Mesendoderm (in vitro differentiated cells): ENCODE measurements around the gene PDXDC1.
"Not testable (repeated sequence)": the region's sequence is repeated elsewhere in the genome, so short reads cannot be mapped to it uniquely, and the experiment has no call there.

Experiments used
- DNase-seq: peaks from one replicate; pipeline ENCODE4 v3.0.0; 2013
- H2AK5ac ChIP-seq: 2 replicates; pipeline ENCODE4 v1.6.1; 2013; ENCODE audit warnings: low read length, inconsistent platforms
- H2BK120ac ChIP-seq: 2 replicates; pipeline ENCODE4 v1.6.1; 2013; ENCODE audit warnings: low read depth, mild to moderate bottlenecking, low read length, moderate library complexity, mixed read lengths
- H2BK15ac ChIP-seq: replicated peaks from 2 replicates; pipeline ENCODE4 v1.6.1; 2013; ENCODE audit warnings: low read depth, mild to moderate bottlenecking, moderate library complexity
- H2BK5ac ChIP-seq: 2 replicates; pipeline ENCODE4 v1.6.1; 2013; ENCODE audit warnings: low read length, inconsistent platforms
- H3K18ac ChIP-seq: 2 replicates; pipeline ENCODE4 v1.6.1; 2013; ENCODE audit warnings: mild to moderate bottlenecking, low read length, mixed read lengths
- H3K23ac ChIP-seq: one replicate; pipeline ENCODE4 v1.6.1; 2013; ENCODE audit warnings: low read length
- H3K27ac ChIP-seq: 2 replicates; pipeline ENCODE4 v1.5.1; 2013; ENCODE audit warnings: low read depth, mild to moderate bottlenecking, inconsistent platforms, low read length, moderate library complexity
- H3K27me3 ChIP-seq: 2 replicates; pipeline ENCODE4 v1.6.1; 2013; ENCODE audit warnings: low read length, control low read depth, mild to moderate bottlenecking, inconsistent platforms; ENCODE audit not compliant: insufficient read depth, poor library complexity
- H3K36me3 ChIP-seq: 2 replicates; pipeline ENCODE4 v1.6.1; 2013; ENCODE audit warnings: low read length, inconsistent platforms; ENCODE audit not compliant: control insufficient read depth, insufficient read depth
- H3K4ac ChIP-seq: one replicate; pipeline ENCODE4 v1.6.1; 2013; ENCODE audit warnings: low read depth, mild to moderate bottlenecking, low read length, moderate library complexity
- H3K4me1 ChIP-seq: 2 replicates; pipeline ENCODE4 v1.6.1; 2013; ENCODE audit warnings: low read depth, low read length, inconsistent platforms; ENCODE audit not compliant: control insufficient read depth
- H3K4me2 ChIP-seq: 2 replicates; pipeline ENCODE4 v1.6.1; 2013; ENCODE audit warnings: low read length
- H3K4me3 ChIP-seq: 2 replicates; pipeline ENCODE4 v1.5.1; 2013; ENCODE audit warnings: mild to moderate bottlenecking, low read length
- H3K56ac ChIP-seq: one replicate; pipeline ENCODE4 v1.6.1; 2013; ENCODE audit warnings: low read length
- H3K79me1 ChIP-seq: 2 replicates; pipeline ENCODE4 v1.6.1; 2013; ENCODE audit warnings: low read length, inconsistent platforms
- H3K79me2 ChIP-seq: 2 replicates; pipeline ENCODE4 v1.6.1; 2013; ENCODE audit warnings: mild to moderate bottlenecking, low read length; ENCODE audit not compliant: control insufficient read depth, insufficient read depth
- H3K9ac ChIP-seq: 2 replicates; pipeline ENCODE4 v1.6.1; 2013; ENCODE audit warnings: low read length, inconsistent platforms
- H4K5ac ChIP-seq: one replicate; pipeline ENCODE4 v1.6.1; 2013; ENCODE audit warnings: low read length
- H4K8ac ChIP-seq: one replicate; pipeline ENCODE4 v1.6.1; 2013; ENCODE audit warnings: low read depth, mild to moderate bottlenecking, control low read depth, low read length, moderate library complexity
- WGBS: extraction: QIAGEN DNeasy Blood & Tissue Kit; methylation state at CpG from one replicate; pipeline ENCODE4 v1.1.7; 2013; ENCODE audit warnings: low lambda C conversion rate, missing lambda C conversion rate; ENCODE audit not compliant: insufficient coverage; ENCODE audit errors: extremely low coverage; 5-methylcytosine and 5-hydroxymethylcytosine counted together

The PDXDC1 gene

DNA sequence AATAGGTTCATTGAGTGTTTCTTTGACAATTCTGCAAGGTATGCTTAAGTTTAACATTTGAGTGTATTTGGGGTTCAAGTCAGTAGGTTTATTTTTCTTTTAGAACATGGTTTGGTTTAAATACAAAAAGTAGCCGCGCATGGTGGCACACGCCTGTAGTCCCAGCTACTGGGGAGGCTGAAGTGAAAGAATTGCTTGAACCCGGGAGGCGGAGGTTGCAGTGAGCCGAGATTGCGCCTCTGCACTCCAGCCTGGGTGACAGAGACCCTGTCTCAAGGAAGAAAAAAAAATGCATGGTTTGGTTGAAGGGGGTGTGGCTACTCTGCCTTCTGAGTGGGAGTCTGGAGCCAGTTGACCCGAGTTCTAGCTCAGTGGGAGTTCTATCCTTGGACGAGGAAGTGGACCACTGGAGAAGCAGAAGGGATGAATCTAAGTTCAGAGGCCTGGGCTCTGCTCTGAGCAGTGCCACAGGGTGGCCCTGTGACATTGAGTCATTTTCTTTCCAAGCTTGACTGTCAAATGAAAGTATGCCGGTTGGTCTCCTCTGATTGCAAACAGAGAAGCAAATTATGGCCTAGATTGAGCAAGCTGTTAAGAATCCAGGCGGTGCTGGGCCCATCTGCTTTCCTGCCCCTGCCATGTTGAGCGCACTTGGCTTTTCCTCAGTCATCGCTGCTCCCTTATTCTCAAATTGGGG, 48.7 kb downstream of the PDXDC1 start:
- not testable (repeated sequence) for H3K4me1 ChIP-seq, H2BK15ac ChIP-seq, H3K36me3 ChIP-seq, H3K23ac ChIP-seq, H3K4me3 ChIP-seq, H3K9ac ChIP-seq, DNase-seq, H3K79me2 ChIP-seq, H3K4me2 ChIP-seq, H2BK120ac ChIP-seq, H2AK5ac ChIP-seq, H4K8ac ChIP-seq, H3K27me3 ChIP-seq, H3K4ac ChIP-seq, H3K18ac ChIP-seq, H3K56ac ChIP-seq, H3K79me1 ChIP-seq, H2BK5ac ChIP-seq, H3K27ac ChIP-seq, H4K5ac ChIP-seq
- no CpG with 5 or more reads among the region's 13 CpGs for WGBS

GRCh38 chr16:15024858-15025199, 50.0 kb downstream of the PDXDC1 start:
- DNase-seq, H3K23ac ChIP-seq, H2BK120ac ChIP-seq, H3K79me2 ChIP-seq, H3K27me3 ChIP-seq, H3K79me1 ChIP-seq, H2BK15ac ChIP-seq, H3K4me1 ChIP-seq, H3K4ac ChIP-seq, H3K4me2 ChIP-seq, H3K9ac ChIP-seq, H3K18ac ChIP-seq, H4K5ac ChIP-seq, H4K8ac ChIP-seq, H3K27ac ChIP-seq, H3K56ac ChIP-seq, H2BK5ac ChIP-seq, H3K36me3 ChIP-seq, H2AK5ac ChIP-seq, H3K4me3 ChIP-seq: not testable (repeated sequence)
- no CpG with 5 or more reads among the region's 1 CpG for WGBS

- not testable (repeated sequence) for H4K8ac ChIP-seq, H3K79me1 ChIP-seq, H3K56ac ChIP-seq, H3K4me2 ChIP-seq, H3K4ac ChIP-seq, H2AK5ac ChIP-seq, H3K9ac ChIP-seq, H2BK120ac ChIP-seq, H2BK15ac ChIP-seq, H3K27ac ChIP-seq, H3K4me1 ChIP-seq, H2BK5ac ChIP-seq, DNase-seq, H3K23ac ChIP-seq, H4K5ac ChIP-seq, H3K79me2 ChIP-seq, H3K27me3 ChIP-seq, H3K4me3 ChIP-seq, H3K18ac ChIP-seq, H3K36me3 ChIP-seq
- no CpG with 5 or more reads among the region's 14 CpGs for WGBS
These were observed 50.6 kb downstream of the PDXDC1 start for GRCh38 chr16:15025234-15025951.

GRCh38 chr16:15027051-15027450, 52.2 kb downstream of the PDXDC1 start:
- not testable (repeated sequence) for H4K5ac ChIP-seq, H3K9ac ChIP-seq, H3K79me2 ChIP-seq, H2AK5ac ChIP-seq, H3K4ac ChIP-seq, H2BK120ac ChIP-seq, H3K4me2 ChIP-seq, H2BK5ac ChIP-seq, H3K4me3 ChIP-seq, H4K8ac ChIP-seq, H3K27me3 ChIP-seq, DNase-seq, H3K79me1 ChIP-seq, H3K36me3 ChIP-seq, H3K56ac ChIP-seq, H3K18ac ChIP-seq, H3K4me1 ChIP-seq, H3K23ac ChIP-seq, H2BK15ac ChIP-seq, H3K27ac ChIP-seq
- no CpG with 5 or more reads among the region's 8 CpGs for WGBS

DNA sequence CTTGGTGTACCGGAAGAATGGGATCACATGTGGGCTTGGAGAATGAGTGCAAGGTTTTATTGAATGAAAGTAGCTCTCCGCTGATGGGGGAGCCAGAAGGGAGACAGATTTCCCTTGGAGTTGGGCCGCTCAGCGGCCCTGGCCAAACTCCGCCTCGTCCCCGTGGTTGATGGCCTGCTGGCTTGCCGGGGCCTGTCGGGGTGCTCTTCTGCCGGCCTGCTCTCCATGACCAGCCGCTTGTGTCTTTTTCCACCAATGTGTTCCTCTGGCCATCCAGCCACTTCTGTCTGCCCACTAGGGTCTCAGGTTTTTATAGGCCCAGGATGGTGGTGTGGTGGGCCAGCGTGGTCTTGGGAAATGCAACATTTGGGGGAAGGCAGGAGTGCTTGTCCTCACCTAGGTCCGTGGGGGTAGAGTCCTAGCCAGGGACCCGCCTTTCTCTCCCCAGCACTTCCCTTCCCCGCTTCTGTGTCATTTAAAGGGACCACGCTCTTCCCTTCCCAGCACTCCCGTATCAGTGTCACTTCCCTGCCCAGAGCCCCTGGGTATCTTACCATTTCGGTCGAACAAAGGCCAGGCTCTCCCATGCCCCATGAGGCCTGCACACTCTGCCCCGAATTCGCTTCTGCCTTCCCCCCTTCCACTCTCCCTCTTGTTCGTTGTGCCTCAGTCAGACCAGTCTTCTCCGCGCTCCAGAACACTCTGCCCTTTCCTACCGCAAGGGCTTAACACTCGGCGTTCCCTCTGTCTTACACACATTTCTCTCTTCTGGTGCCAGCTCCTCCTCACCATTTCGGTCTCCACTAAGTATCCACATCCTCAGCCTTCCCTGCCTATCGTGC, 52.9 kb downstream of the PDXDC1 start:
- H3K79me2 ChIP-seq, H3K18ac ChIP-seq, H3K4me1 ChIP-seq, H4K8ac ChIP-seq, H2BK5ac ChIP-seq, H3K23ac ChIP-seq, H2AK5ac ChIP-seq, H2BK120ac ChIP-seq, H3K4me2 ChIP-seq, H4K5ac ChIP-seq, DNase-seq, H3K4ac ChIP-seq, H3K27me3 ChIP-seq, H3K36me3 ChIP-seq, H3K27ac ChIP-seq, H3K56ac ChIP-seq, H2BK15ac ChIP-seq, H3K79me1 ChIP-seq, H3K4me3 ChIP-seq, H3K9ac ChIP-seq: not testable (repeated sequence)
- WGBS: no CpG with 5 or more reads among the region's 29 CpGs
